ENCODE results near the gene AFF2. TPM values are rescaled to one million over a fixed set of nuclear protein-coding genes. Genes with fewer than 3 reads are reported as not detected.

Gene AFF2
- total and polyA plus RNA-seq, 8 donors = 0.04 to 0.93 (median 0.41) TPM

- intact Hi-C loops (cut with DNase I) = no loop called here
- ATAC-seq (no peak), FAIRE-seq (no peak), DNase-seq (no peak)
- H3K9me3 ChIP-seq = no peaks in the 10 kb centered on the region
- H3K27ac ChIP-seq = no peak overlapping the region
- H3K4me3 ChIP-seq = no peak overlapping the region
- H3K36me3 ChIP-seq = no peaks in the 10 kb centered on the region
- H3K4me1 ChIP-seq = no peaks in the 10 kb centered on the region
- 44 to 48% methylated on average over 4 of the region's 4 CpGs for WGBS, 2 donors
- H3K27me3 ChIP-seq = peaks cover 0 to 4% (median 0%) of the 10 kb centered on the region in 4 donors
- TF ChIP-seq, protein P1, sequence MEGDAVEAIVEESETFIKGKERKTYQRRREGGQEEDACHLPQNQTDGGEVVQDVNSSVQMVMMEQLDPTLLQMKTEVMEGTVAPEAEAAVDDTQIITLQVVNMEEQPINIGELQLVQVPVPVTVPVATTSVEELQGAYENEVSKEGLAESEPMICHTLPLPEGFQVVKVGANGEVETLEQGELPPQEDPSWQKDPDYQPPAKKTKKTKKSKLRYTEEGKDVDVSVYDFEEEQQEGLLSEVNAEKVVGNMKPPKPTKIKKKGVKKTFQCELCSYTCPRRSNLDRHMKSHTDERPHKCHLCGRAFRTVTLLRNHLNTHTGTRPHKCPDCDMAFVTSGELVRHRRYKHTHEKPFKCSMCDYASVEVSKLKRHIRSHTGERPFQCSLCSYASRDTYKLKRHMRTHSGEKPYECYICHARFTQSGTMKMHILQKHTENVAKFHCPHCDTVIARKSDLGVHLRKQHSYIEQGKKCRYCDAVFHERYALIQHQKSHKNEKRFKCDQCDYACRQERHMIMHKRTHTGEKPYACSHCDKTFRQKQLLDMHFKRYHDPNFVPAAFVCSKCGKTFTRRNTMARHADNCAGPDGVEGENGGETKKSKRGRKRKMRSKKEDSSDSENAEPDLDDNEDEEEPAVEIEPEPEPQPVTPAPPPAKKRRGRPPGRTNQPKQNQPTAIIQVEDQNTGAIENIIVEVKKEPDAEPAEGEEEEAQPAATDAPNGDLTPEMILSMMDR (IDR thresholded peaks at IDR 0.05) = no peak
Observed at GRCh38 chrX:148836741-148837140, 336.3 kb downstream of the AFF2 start.

- no peaks in the 10 kb centered on the region for H3K9me3 ChIP-seq
- H3K27ac ChIP-seq = no peak overlapping the region
- intact Hi-C loops (cut with DNase I) = no loop called here
- TF ChIP-seq, protein P1 (IDR thresholded peaks at IDR 0.05) = no peak
- ATAC-seq (no peak), FAIRE-seq (no peak), DNase-seq (no peak)
- 69 to 89% methylated on average over 1 of the region's 1 CpG for WGBS, 2 donors
- no peaks in the 10 kb centered on the region for H3K36me3 ChIP-seq
- H3K4me3 ChIP-seq = no peak overlapping the region
- H3K27me3 ChIP-seq = no peaks in the 10 kb centered on the region
- no peaks in the 10 kb centered on the region for H3K4me1 ChIP-seq
Observed at GRCh38 chrX:148850631-148851030, 350.2 kb downstream of the AFF2 start.

GRCh38 chrX:148854306-148854705, 353.9 kb downstream of the AFF2 start:
- H3K27ac ChIP-seq = no peak overlapping the region
- ATAC-seq (no peak), FAIRE-seq (no peak), DNase-seq (no peak)
- peaks cover 0 to 7% (median 0%) of the 10 kb centered on the region in 4 donors for H3K27me3 ChIP-seq
- no peaks in the 10 kb centered on the region for H3K36me3 ChIP-seq
- 25 to 31% methylated on average over 4 of the region's 4 CpGs for WGBS, 2 donors
- H3K4me3 ChIP-seq = no peak overlapping the region
- H3K4me1 ChIP-seq = no peaks in the 10 kb centered on the region
- intact Hi-C loops (cut with DNase I) = no loop called here
- no peaks in the 10 kb centered on the region for H3K9me3 ChIP-seq
- TF ChIP-seq, protein P1 (IDR thresholded peaks at IDR 0.05) = no peak

- FAIRE-seq (no peak), DNase-seq (no peak), ATAC-seq (no peak)
- Histone ChIP-seq H3K36me3 (no peaks in the 10 kb centered on the region), H3K4me3 (no peak overlapping the region), H3K9me3 (no peaks in the 10 kb centered on the region), H3K4me1 (no peaks in the 10 kb centered on the region), H3K27me3 (peaks cover 0 to 20% (median 1%) of the 10 kb centered on the region in 4 donors), H3K27ac (no peak overlapping the region)
- 13 to 26% methylated on average over 1 of the region's 1 CpG for WGBS, 2 donors
- intact Hi-C loops (cut with DNase I) = no loop called here
- TF ChIP-seq, protein P1 (IDR thresholded peaks at IDR 0.05) = no peak
Observed at GRCh38 chrX:148856505-148856904, 356.1 kb downstream of the AFF2 start.

DNA sequence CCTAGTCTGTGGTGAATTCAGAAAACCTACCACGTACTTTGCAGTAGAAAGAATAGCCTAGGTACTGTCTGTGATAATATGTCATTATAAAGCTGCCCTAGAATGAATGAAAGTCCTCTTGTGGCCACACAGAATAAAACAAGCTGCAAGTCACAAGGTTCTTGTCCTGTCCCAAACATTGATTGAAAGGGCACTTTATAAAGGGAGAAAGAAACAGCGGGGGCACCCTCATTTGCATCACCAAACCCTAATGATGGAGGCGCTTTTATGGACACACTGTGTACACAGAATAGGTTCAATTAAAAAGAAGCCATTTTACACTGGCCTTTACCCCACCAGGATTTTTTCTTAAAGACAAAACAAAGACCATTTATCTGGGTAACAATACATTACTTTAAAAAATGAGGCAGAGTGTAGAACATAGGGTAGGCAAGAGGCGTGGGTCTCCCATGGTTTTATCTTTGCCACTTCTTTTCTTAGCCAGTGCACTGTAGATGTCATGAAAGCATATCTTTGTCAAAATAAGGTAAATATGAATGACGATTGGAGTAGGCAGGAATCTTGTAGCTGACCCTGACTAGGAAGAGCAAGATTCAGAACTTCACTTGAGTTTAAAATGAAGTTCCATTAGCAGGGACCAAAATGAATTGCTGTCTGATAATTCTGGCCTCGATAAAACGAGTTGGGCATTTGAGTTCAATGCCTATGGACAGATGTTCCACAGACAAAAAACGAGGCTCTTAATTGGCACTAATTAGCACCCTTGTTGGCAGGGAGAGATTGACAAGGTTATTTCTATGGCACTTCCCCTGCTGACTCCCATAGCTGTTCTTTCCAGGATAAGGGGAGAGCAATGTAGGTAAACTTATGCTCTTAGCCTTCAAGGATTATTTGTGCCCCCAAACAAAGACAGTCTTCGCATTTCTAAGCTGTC, 365.1 kb downstream of the AFF2 start:
- intact Hi-C loops (cut with DNase I) = no loop called here
- no peaks in the 10 kb centered on the region for H3K4me1 ChIP-seq
- no peaks in the 10 kb centered on the region for H3K9me3 ChIP-seq
- H3K27me3 ChIP-seq = peaks cover 0 to 2% (median 0%) of the 10 kb centered on the region in 4 donors
- FAIRE-seq (no peak), ATAC-seq (no peak), DNase-seq (no peak)
- no peak overlapping the region for H3K4me3 ChIP-seq
- no peaks in the 10 kb centered on the region for H3K36me3 ChIP-seq
- 36 to 40% methylated on average over 9 of the region's 9 CpGs for WGBS, 2 donors
- TF ChIP-seq, protein P1 (IDR thresholded peaks at IDR 0.05) = no peak
- H3K27ac ChIP-seq = no peak overlapping the region
